PC-3 (cell line): ENCODE measurements around the gene CRX. TPM values are rescaled to one million over a fixed set of nuclear protein-coding genes. Genes with fewer than 3 reads are reported as not detected.

Experiments
- ATAC-seq: fragments of 200-7000 bp; cut with Tn5 transposase; 2 replicates; pipeline ENCODE4 v1.9.1; 2020; ENCODE audit warnings: mild to moderate bottlenecking, moderate library complexity
- BruUV-seq: library from RNA; stranded (reverse); fragments of 400-500 nt; replicated peaks from 2 replicates; lab custom pipeline; 2021; lab: Mats Ljungman, UMichigan
- CTCF ChIA-PET: fragments of 300-600 bp; sonication (Branson Sonifier 250); formaldehyde crosslinking; loops from one replicate; lab custom pipeline; 2022; ENCODE audit warnings: antibody characterized with exemption; lab: Charles Lee
- POLR2A ChIA-PET: fragments of 300-600 bp; sonication (Branson Sonifier 250); formaldehyde crosslinking; loops from one replicate; lab custom pipeline; 2022; ENCODE audit warnings: antibody characterized with exemption; ENCODE audit not compliant: unreplicated experiment; lab: Charles Lee
- DNase-seq: peaks from one replicate; pipeline ENCODE4 v3.0.0-alpha.2; 2015
- H2AFZ ChIP-seq: fragments of 300-600 bp; sonication (generic); 2 replicates; pipeline ENCODE4 v1.6.0; 2016; ENCODE audit warnings: antibody characterized with exemption, low read length
- H3F3A ChIP-seq: fragments of 300-600 bp; sonication (generic); one replicate; pipeline ENCODE4 v1.6.0; 2017; ENCODE audit warnings: antibody characterized with exemption, low read length, control low read depth, mild to moderate bottlenecking; ENCODE audit not compliant: unreplicated experiment
- H3K27ac ChIP-seq: fragments of 300-600 bp; sonication (generic); 2 replicates; pipeline ENCODE4 v1.5.1; 2016; ENCODE audit warnings: mild to moderate bottlenecking, low read length
- H3K27me3 ChIP-seq: fragments of 300-600 bp; sonication (generic); 2 replicates; pipeline ENCODE4 v1.6.1; 2016; ENCODE audit warnings: low read length, mixed read lengths
- H3K36me3 ChIP-seq: fragments of 300-600 bp; sonication (generic); 2 replicates; pipeline ENCODE4 v1.6.1; 2016; ENCODE audit warnings: low read depth, mixed run types, low read length, mixed read lengths
- H3K4me1 ChIP-seq: fragments of 300-600 bp; sonication (generic); 2 replicates; pipeline ENCODE4 v1.5.1; 2016; ENCODE audit warnings: low read length; ENCODE audit not compliant: insufficient read depth
- H3K4me2 ChIP-seq: fragments of 300-600 bp; sonication (generic); 2 replicates; pipeline ENCODE4 v1.6.0; 2016; ENCODE audit warnings: low read length
- H3K4me3 ChIP-seq: fragments of 300-600 bp; sonication (generic); 2 replicates; pipeline ENCODE4 v1.5.1; 2016; ENCODE audit warnings: mild to moderate bottlenecking, low read length, mixed read lengths
- H3K79me2 ChIP-seq: fragments of 300-600 bp; sonication (generic); 2 replicates; pipeline ENCODE4 v1.6.1; 2017; ENCODE audit warnings: low read length, mixed read lengths
- H3K9ac ChIP-seq: fragments of 300-600 bp; sonication (generic); 2 replicates; pipeline ENCODE4 v1.6.0; 2016; ENCODE audit warnings: mild to moderate bottlenecking, low read length
- H3K9me2 ChIP-seq: fragments of 300-600 bp; sonication (generic); replicated peaks from 2 replicates; pipeline ENCODE4 v1.6.1; 2016; ENCODE audit warnings: mixed run types, low read length, mixed read lengths
- H3K9me3 ChIP-seq: fragments of 300-600 bp; sonication (generic); 2 replicates; pipeline ENCODE4 v1.6.1; 2016; ENCODE audit warnings: low read length, mixed read lengths
- H4K20me1 ChIP-seq: fragments of 300-600 bp; sonication (generic); 2 replicates; pipeline ENCODE4 v1.6.1; 2016; ENCODE audit warnings: low read length, mixed read lengths
- EZH2 ChIP-seq: fragments of 300-600 bp; sonication (generic); IDR thresholded peaks from one replicate; pipeline ENCODE4 v1.6.1; 2017; ENCODE audit warnings: antibody characterized with exemption, mild to moderate bottlenecking, low read length; ENCODE audit not compliant: unreplicated experiment
- EZH2phosphoT487 ChIP-seq: fragments of 300-600 bp; sonication (generic); IDR thresholded peaks from 2 replicates; pipeline ENCODE4 v1.6.1; 2018; ENCODE audit warnings: mild to moderate bottlenecking, antibody characterized with exemption, low read length, borderline replicate concordance
- intact Hi-C: fragments of 100-400 bp; cut with micrococcal nuclease; formaldehyde crosslinking; loops from 2 replicates; pipeline ENCODE4 v1.9.0; 2023
- total RNA-seq: library from RNA; depleted of rRNA; stranded (reverse); fragments of >200 nt; gene quantifications from 2 replicates; pipeline ENCODE4 v1.2.3, GENCODE V29; 2014; rRNA removed
- TF ChIP-seq, protein P1 (sequence below): fragments of 300-600 bp; sonication (generic); conservative IDR thresholded peaks from 2 replicates; pipeline ENCODE4 v1.5.1; 2017; ENCODE audit warnings: antibody characterized with exemption, low read depth, mild to moderate bottlenecking, low read length

CRX gene
- total RNA-seq, 1 experiment from 2014 or later, result not detected

GRCh38 chr19:47891622-47891922 is 69.8 kb downstream of the CRX start:
- no peak overlapping the region for H2AFZ ChIP-seq
- DNase-seq, result no peak
- ATAC-seq, result no peak
- no peaks in the 10 kb centered on the region for H3K9me3 ChIP-seq
- H3K4me1 ChIP-seq, result no peaks in the 10 kb centered on the region
- POLR2A ChIA-PET, result no interaction called here
- H3K79me2 ChIP-seq, result no peaks in the 10 kb centered on the region
- H3K9ac ChIP-seq, result no peak overlapping the region
- H4K20me1 ChIP-seq, result no peaks in the 10 kb centered on the region
- H3K36me3 ChIP-seq, result no peaks in the 10 kb centered on the region
- TF ChIP-seq, protein P1, sequence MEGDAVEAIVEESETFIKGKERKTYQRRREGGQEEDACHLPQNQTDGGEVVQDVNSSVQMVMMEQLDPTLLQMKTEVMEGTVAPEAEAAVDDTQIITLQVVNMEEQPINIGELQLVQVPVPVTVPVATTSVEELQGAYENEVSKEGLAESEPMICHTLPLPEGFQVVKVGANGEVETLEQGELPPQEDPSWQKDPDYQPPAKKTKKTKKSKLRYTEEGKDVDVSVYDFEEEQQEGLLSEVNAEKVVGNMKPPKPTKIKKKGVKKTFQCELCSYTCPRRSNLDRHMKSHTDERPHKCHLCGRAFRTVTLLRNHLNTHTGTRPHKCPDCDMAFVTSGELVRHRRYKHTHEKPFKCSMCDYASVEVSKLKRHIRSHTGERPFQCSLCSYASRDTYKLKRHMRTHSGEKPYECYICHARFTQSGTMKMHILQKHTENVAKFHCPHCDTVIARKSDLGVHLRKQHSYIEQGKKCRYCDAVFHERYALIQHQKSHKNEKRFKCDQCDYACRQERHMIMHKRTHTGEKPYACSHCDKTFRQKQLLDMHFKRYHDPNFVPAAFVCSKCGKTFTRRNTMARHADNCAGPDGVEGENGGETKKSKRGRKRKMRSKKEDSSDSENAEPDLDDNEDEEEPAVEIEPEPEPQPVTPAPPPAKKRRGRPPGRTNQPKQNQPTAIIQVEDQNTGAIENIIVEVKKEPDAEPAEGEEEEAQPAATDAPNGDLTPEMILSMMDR, result no peak
- TF ChIP-seq EZH2phosphoT487 (no peak), EZH2 (no peak)
- H3F3A ChIP-seq, result no peaks in the 10 kb centered on the region
- peaks cover 5% of the 10 kb centered on the region; the same call in 1 of the 2 replicates for H3K27me3 ChIP-seq
- H3K4me3 ChIP-seq, result no peak overlapping the region
- intact Hi-C loops, result no loop called here
- no peak overlapping the region for H3K27ac ChIP-seq
- H3K4me2 ChIP-seq, result no peak overlapping the region
- CTCF ChIA-PET, result no interaction called here
- no TSS peak for BruUV-seq
- no peaks in the 10 kb centered on the region for H3K9me2 ChIP-seq

GRCh38 chr19:47891923-47892666 is 70.4 kb downstream of the CRX start:
- no peak overlapping the region for H3K9ac ChIP-seq
- no peaks in the 10 kb centered on the region for H4K20me1 ChIP-seq
- BruUV-seq, result no TSS peak
- no peaks in the 10 kb centered on the region for H3K36me3 ChIP-seq
- H3K27me3 ChIP-seq, result no peaks in the 10 kb centered on the region
- DNase-seq, result no peak
- ATAC-seq, result no peak
- no peak overlapping the region for H3K4me2 ChIP-seq
- no peaks in the 10 kb centered on the region for H3K79me2 ChIP-seq
- no peaks in the 10 kb centered on the region for H3K9me3 ChIP-seq
- H3F3A ChIP-seq, result no peaks in the 10 kb centered on the region
- ChIA-PET POLR2A (no interaction called here), CTCF (interaction anchor here (0.6 kb wide), 1 partner anchor 10 kb away, joined by 5 read pairs; no protein-coding TSS in a partner anchor)
- TF ChIP-seq EZH2phosphoT487 (no peak), EZH2 (no peak)
- TF ChIP-seq, protein P1, result no peak
- no peaks in the 10 kb centered on the region for H3K4me1 ChIP-seq
- H2AFZ ChIP-seq, result no peak overlapping the region
- no peaks in the 10 kb centered on the region for H3K9me2 ChIP-seq
- H3K27ac ChIP-seq, result no peak overlapping the region
- intact Hi-C loops, result no loop called here
- no peak overlapping the region for H3K4me3 ChIP-seq

Other genes starting within 250 kb of the CRX start
- gene ZNF541, start 248.8 kb upstream of the CRX start, total RNA-seq, result not detected in 2 replicates
- 1.2 and 2.4 TPM in 2 replicates for gene BICRA, start 212.8 kb upstream of the CRX start, total RNA-seq
- gene EHD2, start 108.5 kb upstream of the CRX start, total RNA-seq, result 0.11 and 1.4 TPM in 2 replicates
- gene NOP53, start 76.4 kb upstream of the CRX start, total RNA-seq, result 61.5 and 83.9 TPM in 2 replicates
- gene SELENOW, start 43.2 kb upstream of the CRX start, total RNA-seq, result 277 and 278 TPM in 2 replicates
- gene TPRX1, start 17.4 kb upstream of the CRX start, total RNA-seq, result not detected in 2 replicates
- gene TPRX2, start 37.3 kb downstream of the CRX start, total RNA-seq, result not detected in 2 replicates
- gene SULT2A1, start 64.4 kb downstream of the CRX start, total RNA-seq, result not detected in 2 replicates
- gene BSPH1, start 170.2 kb downstream of the CRX start, total RNA-seq, result not detected in 2 replicates
- gene ELSPBP1, start 172.7 kb downstream of the CRX start, total RNA-seq, result not detected in 2 replicates
- not detected in 2 replicates for gene CABP5, start 222.1 kb downstream of the CRX start, total RNA-seq